SK-N-SH treated with all-trans-retinoic acid at 6 μM for 48 hours (cell line): Measurements from ENCODE around the gene IL15.

ENCODE experiments used
- ATAC-seq: fragments of 200-7000 bp; cut with Tn5 transposase; 3 replicates; pipeline ENCODE4 v1.9.1; 2020; ENCODE audit warnings: mild to moderate bottlenecking, moderate library complexity
- ARNTL ChIP-seq: fragments of 450-650 bp; formaldehyde crosslinking; IDR thresholded peaks from 2 replicates; pipeline ENCODE4 v1.5.0; 2020; ENCODE audit warnings: low read depth, mild to moderate bottlenecking, moderate library complexity, borderline replicate concordance
- BACH2 ChIP-seq: fragments of 250-450 bp; sonication (Bioruptor Pico); IDR thresholded peaks from 2 replicates; pipeline ENCODE4 v1.9.0; 2021; ENCODE audit warnings: mild to moderate bottlenecking, borderline replicate concordance
- CSDC2 ChIP-seq: fragments of 250-450 bp; sonication (Bioruptor Pico); IDR thresholded peaks from 2 replicates; pipeline ENCODE4 v1.5.0; 2020; ENCODE audit warnings: mild to moderate bottlenecking, moderate library complexity
- ESRRG ChIP-seq: fragments of 250-450 bp; sonication (Bioruptor Pico); IDR thresholded peaks from 2 replicates; pipeline ENCODE4 v1.6.1; 2021; ENCODE audit warnings: mild to moderate bottlenecking
- GLIS3 ChIP-seq: fragments of 250-450 bp; sonication (Bioruptor Pico); IDR thresholded peaks from 2 replicates; pipeline ENCODE4 v1.5.0; 2020; ENCODE audit warnings: mild to moderate bottlenecking, moderate library complexity
- ISL1 ChIP-seq: fragments of 250-450 bp; sonication (Bioruptor Pico); IDR thresholded peaks from 2 replicates; pipeline ENCODE4 v2.1.2; 2022; ENCODE audit warnings: mild to moderate bottlenecking, moderate library complexity
- OSR1 ChIP-seq: fragments of 250-450 bp; sonication (Bioruptor Pico); IDR thresholded peaks from 2 replicates; pipeline ENCODE4 v1.8.0; 2022; ENCODE audit warnings: moderate library complexity, mild to moderate bottlenecking, inconsistent platforms
- PPARA ChIP-seq: fragments of 250-450 bp; sonication (Bioruptor Pico); IDR thresholded peaks from 2 replicates; pipeline ENCODE4 v1.5.0; 2020; ENCODE audit warnings: mild to moderate bottlenecking, borderline replicate concordance
- RARB ChIP-seq: fragments of 250-450 bp; sonication (Bioruptor Pico); IDR thresholded peaks from 2 replicates; pipeline ENCODE4 v1.8.0; 2021; ENCODE audit warnings: mild to moderate bottlenecking, moderate library complexity
- SNAI2 ChIP-seq: fragments of 250-450 bp; sonication (Bioruptor Pico); IDR thresholded peaks from 2 replicates; pipeline ENCODE4 v1.5.0; 2020; ENCODE audit warnings: mild to moderate bottlenecking, moderate library complexity
- TOX ChIP-seq: fragments of 250-450 bp; sonication (Bioruptor Pico); IDR thresholded peaks from 2 replicates; pipeline ENCODE4 v1.8.0; 2021; ENCODE audit warnings: mild to moderate bottlenecking, moderate library complexity, borderline replicate concordance
- TSHZ2 ChIP-seq: fragments of 250-450 bp; sonication (Bioruptor Pico); IDR thresholded peaks from 2 replicates; pipeline ENCODE4 v1.5.0; 2020; ENCODE audit warnings: mild to moderate bottlenecking, moderate library complexity
- ZFP3 ChIP-seq: fragments of 250-450 bp; sonication (Bioruptor Pico); IDR thresholded peaks from 2 replicates; pipeline ENCODE4 v1.5.0; 2020; ENCODE audit warnings: mild to moderate bottlenecking, moderate library complexity
- ZNF565 ChIP-seq: fragments of 450-650 bp; formaldehyde crosslinking; conservative IDR thresholded peaks from 2 replicates; pipeline ENCODE4 v1.5.0; 2020; ENCODE audit warnings: low read depth, mild to moderate bottlenecking, moderate library complexity
- ZNF70 ChIP-seq: fragments of 450-650 bp; formaldehyde crosslinking; IDR thresholded peaks from 2 replicates; pipeline ENCODE4 v1.5.0; 2020; ENCODE audit warnings: mild to moderate bottlenecking, moderate library complexity
- TF ChIP-seq, protein P1 (sequence below): fragments of 250-450 bp; sonication (Bioruptor Pico); IDR thresholded peaks from 2 replicates; pipeline ENCODE4 v1.5.1; 2021; ENCODE audit warnings: mild to moderate bottlenecking, moderate library complexity
- TF ChIP-seq, protein P2 (sequence below): fragments of 250-450 bp; sonication (Bioruptor Pico); IDR thresholded peaks from 2 replicates; pipeline ENCODE4 v1.8.0; 2021; ENCODE audit warnings: low read depth, mild to moderate bottlenecking, moderate library complexity, borderline replicate concordance
- TF ChIP-seq, protein P3 (sequence below): fragments of 250-450 bp; sonication (Bioruptor Pico); IDR thresholded peaks from 2 replicates; pipeline ENCODE4 v1.5.1; 2020; ENCODE audit warnings: low read depth, mild to moderate bottlenecking, moderate library complexity
- TF ChIP-seq, protein P4 (sequence below): fragments of 250-450 bp; sonication (Bioruptor Pico); IDR thresholded peaks from 2 replicates; pipeline ENCODE4 v1.8.0; 2020; ENCODE audit warnings: mild to moderate bottlenecking, moderate library complexity, borderline replicate concordance

Gene IL15

GRCh38 chr4:141638230-141638629 is 1.8 kb downstream of the IL15 start:
- TF ChIP-seq ISL1 (CRISPR knock-in tag) (no peak), ZNF565 (CRISPR knock-in tag) (no peak), ZFP3 (CRISPR knock-in tag) (no peak), TOX (no peak), GLIS3 (CRISPR knock-in tag) (no peak), BACH2 (no peak), ARNTL (CRISPR knock-in tag) (no peak), TSHZ2 (no peak), ZNF70 (no peak), RARB (CRISPR knock-in tag) (no peak), ESRRG (CRISPR knock-in tag) (no peak), CSDC2 (CRISPR knock-in tag) (no peak), PPARA (CRISPR knock-in tag) (no peak), SNAI2 (CRISPR knock-in tag) (no peak)
- TF ChIP-seq, protein P1, sequence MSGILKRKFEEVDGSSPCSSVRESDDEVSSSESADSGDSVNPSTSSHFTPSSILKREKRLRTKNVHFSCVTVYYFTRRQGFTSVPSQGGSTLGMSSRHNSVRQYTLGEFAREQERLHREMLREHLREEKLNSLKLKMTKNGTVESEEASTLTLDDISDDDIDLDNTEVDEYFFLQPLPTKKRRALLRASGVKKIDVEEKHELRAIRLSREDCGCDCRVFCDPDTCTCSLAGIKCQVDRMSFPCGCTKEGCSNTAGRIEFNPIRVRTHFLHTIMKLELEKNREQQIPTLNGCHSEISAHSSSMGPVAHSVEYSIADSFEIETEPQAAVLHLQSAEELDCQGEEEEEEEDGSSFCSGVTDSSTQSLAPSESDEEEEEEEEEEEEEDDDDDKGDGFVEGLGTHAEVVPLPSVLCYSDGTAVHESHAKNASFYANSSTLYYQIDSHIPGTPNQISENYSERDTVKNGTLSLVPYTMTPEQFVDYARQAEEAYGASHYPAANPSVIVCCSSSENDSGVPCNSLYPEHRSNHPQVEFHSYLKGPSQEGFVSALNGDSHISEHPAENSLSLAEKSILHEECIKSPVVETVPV (CRISPR knock-in tag) = no peak
- TF ChIP-seq, protein P2, sequence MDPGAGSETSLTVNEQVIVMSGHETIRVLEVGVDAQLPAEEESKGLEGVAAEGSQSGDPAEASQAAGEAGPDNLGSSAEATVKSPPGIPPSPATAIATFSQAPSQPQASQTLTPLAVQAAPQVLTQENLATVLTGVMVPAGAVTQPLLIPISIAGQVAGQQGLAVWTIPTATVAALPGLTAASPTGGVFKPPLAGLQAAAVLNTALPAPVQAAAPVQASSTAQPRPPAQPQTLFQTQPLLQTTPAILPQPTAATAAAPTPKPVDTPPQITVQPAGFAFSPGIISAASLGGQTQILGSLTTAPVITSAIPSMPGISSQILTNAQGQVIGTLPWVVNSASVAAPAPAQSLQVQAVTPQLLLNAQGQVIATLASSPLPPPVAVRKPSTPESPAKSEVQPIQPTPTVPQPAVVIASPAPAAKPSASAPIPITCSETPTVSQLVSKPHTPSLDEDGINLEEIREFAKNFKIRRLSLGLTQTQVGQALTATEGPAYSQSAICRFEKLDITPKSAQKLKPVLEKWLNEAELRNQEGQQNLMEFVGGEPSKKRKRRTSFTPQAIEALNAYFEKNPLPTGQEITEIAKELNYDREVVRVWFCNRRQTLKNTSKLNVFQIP (CRISPR knock-in tag) = no peak
- TF ChIP-seq, protein P3, sequence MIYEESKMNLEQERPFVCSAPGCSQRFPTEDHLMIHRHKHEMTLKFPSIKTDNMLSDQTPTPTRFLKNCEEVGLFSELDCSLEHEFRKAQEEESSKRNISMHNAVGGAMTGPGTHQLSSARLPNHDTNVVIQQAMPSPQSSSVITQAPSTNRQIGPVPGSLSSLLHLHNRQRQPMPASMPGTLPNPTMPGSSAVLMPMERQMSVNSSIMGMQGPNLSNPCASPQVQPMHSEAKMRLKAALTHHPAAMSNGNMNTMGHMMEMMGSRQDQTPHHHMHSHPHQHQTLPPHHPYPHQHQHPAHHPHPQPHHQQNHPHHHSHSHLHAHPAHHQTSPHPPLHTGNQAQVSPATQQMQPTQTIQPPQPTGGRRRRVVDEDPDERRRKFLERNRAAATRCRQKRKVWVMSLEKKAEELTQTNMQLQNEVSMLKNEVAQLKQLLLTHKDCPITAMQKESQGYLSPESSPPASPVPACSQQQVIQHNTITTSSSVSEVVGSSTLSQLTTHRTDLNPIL = no peak

DNA sequence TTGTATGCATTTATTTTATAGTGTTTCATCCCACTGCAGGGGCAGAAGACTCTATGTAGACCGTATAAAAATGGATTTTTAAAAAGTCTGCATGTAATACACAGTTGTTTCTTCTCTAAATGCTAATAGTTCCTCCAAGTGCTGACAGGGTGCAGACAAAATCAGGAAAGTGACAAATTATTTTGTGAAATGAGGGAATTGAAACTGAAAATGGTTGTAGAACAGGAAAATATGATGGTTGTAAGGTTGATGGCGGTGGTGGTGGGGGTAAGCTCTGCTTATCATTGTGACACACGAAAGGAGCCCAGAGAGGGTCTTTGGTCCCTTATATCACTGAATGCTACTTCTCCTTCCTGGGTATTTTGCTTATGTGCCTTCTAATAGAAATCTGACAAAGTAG is 4.3 kb downstream of the IL15 start:
- TF ChIP-seq ZNF70 = no peak
- no peak for TF ChIP-seq PPARA (CRISPR knock-in tag)
- no peak for TF ChIP-seq TSHZ2
- TF ChIP-seq, protein P4, sequence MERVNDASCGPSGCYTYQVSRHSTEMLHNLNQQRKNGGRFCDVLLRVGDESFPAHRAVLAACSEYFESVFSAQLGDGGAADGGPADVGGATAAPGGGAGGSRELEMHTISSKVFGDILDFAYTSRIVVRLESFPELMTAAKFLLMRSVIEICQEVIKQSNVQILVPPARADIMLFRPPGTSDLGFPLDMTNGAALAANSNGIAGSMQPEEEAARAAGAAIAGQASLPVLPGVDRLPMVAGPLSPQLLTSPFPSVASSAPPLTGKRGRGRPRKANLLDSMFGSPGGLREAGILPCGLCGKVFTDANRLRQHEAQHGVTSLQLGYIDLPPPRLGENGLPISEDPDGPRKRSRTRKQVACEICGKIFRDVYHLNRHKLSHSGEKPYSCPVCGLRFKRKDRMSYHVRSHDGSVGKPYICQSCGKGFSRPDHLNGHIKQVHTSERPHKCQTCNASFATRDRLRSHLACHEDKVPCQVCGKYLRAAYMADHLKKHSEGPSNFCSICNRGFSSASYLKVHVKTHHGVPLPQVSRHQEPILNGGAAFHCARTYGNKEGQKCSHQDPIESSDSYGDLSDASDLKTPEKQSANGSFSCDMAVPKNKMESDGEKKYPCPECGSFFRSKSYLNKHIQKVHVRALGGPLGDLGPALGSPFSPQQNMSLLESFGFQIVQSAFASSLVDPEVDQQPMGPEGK = no peak
- TF ChIP-seq, protein P1 (CRISPR knock-in tag) = no peak
- TF ChIP-seq RARB (CRISPR knock-in tag) = no peak
- no peak for TF ChIP-seq BACH2
- no peak for TF ChIP-seq ARNTL (CRISPR knock-in tag)
- no peak for TF ChIP-seq OSR1 (CRISPR knock-in tag)
- TF ChIP-seq GLIS3 (CRISPR knock-in tag) = no peak
- TF ChIP-seq, protein P3 = no peak
- no peak for TF ChIP-seq ISL1 (CRISPR knock-in tag)
- no peak for ATAC-seq

More at GRCh38 chr4:141638230-141638629, 1.8 kb downstream of the IL15 start:
- ATAC-seq = no peak
